K562 treated with DMSO at 1 percent for 48 hours (cell line): Measurements from ENCODE around the gene YBX1. TPM values are rescaled to one million over a fixed set of nuclear protein-coding genes. Genes with fewer than 3 reads are reported as not detected.

Experiments
- total RNA-seq: library from RNA; unstranded; fragments of 300-600 nt; gene quantifications from 2 replicates; pipeline ENCODE4 v1.2.3, GENCODE V29; 2022; ENCODE audit warnings: low replicate concordance; ENCODE audit errors: extremely low read depth

YBX1 gene
- 639 and 731 TPM in 2 replicates for total RNA-seq

DNA sequence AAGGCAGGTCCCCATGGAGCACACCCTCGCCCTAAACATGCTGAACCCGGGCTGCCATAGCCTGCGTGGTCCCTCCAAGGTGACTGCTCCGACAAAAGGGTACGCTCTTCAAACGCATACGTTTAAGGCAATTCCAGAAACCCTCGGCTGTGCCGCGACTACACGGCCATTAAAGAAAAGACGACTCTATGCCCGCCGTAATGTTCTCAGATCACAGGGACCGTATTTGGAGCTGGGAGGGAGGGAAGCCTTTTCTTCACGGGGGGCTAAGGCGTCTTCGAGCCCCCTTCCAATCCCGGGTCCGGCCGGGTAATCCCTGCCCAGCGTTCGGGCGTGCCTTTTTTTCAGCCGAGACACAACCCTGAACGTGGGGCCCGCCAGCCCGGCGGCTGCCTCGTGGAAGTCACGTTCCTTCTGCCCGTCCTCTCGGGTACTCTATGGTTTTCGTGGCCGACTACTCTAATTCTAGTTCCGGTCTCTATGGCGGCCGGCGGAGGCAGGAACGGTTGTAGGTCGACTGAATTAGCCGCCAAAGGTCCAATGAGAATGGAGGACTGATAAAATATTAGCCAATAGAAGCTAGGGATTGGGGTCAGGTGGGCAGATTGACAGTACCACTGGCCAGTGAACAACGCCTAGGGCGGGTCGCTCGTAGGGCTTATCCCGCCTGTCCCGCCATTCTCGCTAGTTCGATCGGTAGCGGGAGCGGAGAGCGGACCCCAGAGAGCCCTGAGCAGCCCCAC lies at the start of gene YBX1:
YBX1 (plus strand) TSS at position 678 of the 743 bp plus-strand sequence. CDS start 148 bp downstream, outside the sequence.

DNA sequence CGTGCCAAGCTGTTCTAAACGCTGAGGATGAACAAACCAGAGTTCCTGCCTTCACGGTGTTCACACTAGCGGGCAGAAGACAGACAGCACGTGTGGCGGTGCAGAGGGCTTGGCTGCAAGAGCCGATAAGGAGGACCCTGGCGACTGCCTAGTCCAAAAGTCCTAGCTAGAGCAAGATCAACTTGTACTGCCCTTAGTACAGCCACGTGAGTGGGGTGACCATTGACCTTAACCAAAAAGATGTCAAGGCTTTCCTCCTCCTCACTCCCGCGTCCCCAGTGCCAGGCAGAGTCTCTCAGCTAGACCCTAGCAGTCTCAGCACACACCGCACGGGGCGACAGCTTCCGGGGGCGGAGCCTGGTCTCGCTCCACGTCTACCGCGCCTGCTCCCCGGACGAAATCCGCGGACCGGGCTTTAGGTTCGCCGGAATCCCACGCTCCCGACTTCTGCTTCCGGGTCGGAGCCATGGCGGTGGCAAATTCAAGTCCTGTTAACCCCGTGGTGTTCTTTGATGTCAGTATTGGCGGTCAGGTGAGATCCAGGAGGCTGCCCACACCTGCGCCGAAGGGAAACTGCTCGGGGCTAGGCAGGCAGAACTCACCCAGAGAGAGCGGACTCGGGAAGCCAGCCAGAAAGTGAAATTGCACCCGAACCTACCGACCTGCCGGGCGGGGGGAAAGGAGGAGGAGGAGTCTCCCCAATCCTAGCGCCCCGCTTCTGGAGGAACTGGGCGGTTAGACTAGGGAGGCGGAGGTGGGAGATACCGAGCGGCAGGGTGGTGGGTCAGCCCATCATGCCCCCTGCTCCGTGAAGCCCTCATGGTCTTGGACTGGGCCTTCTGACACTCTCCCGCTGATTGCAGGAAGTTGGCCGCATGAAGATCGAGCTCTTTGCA lies 24.0 kb upstream of the YBX1 start, which contains the start of gene PPIH:
PPIH (plus strand) TSS at position 443 of the 896 bp plus-strand sequence; CDS start at position 467, 24 bp downstream.

DNA sequence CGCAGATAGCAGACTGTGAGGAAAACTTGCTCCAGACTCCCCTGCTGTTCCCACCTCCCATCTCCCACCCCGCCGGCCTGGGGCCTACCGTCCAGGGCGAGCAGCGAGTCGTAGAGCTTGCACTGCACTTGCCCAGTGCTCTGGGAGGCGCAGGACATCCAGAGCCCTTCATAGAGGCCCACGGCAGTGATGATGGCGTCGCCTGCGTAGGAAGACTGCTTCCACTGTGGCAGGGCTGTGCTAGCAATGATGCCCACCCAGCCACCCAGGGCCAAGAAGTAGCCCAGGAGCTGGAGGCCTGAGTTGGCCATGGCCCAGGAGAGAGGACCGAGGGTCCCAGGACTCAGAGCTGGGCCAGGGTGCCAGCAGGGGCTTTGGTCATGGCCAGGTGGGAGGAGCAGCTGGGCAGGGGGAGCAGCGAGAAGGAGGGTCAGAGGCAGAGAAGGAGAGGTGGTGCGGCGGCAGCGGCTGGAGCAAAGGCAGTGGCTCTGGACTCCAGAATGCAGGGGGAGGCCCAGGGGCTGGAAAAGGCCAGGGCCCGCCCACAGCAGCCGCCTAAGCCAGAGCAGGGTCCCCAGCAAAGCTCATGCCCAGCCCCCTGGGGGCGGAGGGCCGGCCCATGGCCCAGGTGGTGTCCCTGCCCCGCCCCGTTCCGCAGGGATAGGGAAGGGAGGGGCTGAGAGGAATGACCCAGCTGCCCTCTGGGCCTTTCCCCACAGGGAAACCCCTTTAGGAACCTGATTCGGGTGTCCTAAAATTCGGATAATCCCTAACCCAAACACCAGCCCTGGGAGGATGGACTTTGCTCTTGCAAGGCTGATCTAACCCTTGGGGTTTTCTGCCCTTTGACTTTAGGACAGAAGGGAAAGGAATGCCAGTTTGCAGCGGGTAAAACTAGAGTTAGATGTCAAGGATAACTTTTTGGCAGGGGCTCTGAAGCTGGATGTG lies 57.8 kb downstream of the YBX1 start, which contains the start of gene CLDN19:
CLDN19 (minus strand) TSS at position 484 of the 948 bp plus-strand sequence; CDS start at position 311, 173 bp downstream.

Other genes starting within 250 kb of the YBX1 start
- gene ZMYND12, start 226.4 kb upstream of the YBX1 start, total RNA-seq: not detected in 2 replicates
- not detected in 2 replicates for gene PPCS, start 225.9 kb upstream of the YBX1 start, total RNA-seq
- not detected in 2 replicates for gene CCDC30, start 219.1 kb upstream of the YBX1 start, total RNA-seq
- gene PPIH, start 24.0 kb upstream of the YBX1 start, total RNA-seq: not detected in 2 replicates
- gene CLDN19, start 57.8 kb downstream of the YBX1 start, total RNA-seq: not detected in 2 replicates
- gene P3H1, start 84.6 kb downstream of the YBX1 start, total RNA-seq: 281 TPM in 1 of 2 replicates, not detected in the other
- not detected in 2 replicates for gene C1orf50, start 84.8 kb downstream of the YBX1 start, total RNA-seq
- gene TMEM269, start 102.6 kb downstream of the YBX1 start, total RNA-seq: not detected in 2 replicates
- gene ERMAP, start 134.7 kb downstream of the YBX1 start, total RNA-seq: not detected in 2 replicates
- gene SVBP, start 135.0 kb downstream of the YBX1 start, total RNA-seq: not detected in 2 replicates
- gene ZNF691, start 164.2 kb downstream of the YBX1 start, total RNA-seq: not detected in 2 replicates